BJ (cell line): Measurements from ENCODE around the gene LDB2. TPM values are rescaled to one million over a fixed set of nuclear protein-coding genes. Genes with fewer than 3 reads are reported as not detected.

Experiments used
- CTCF ChIA-PET: fragments of 350-600 bp; formaldehyde crosslinking; extraction: SDS; loops from one replicate; lab custom pipeline; 2021; ENCODE audit warnings: antibody characterized with exemption, inconsistent platforms; lab: Yijun Ruan, JAX
- POLR2A ChIA-PET: fragments of 300-600 bp; sonication (Branson Sonifier 250); formaldehyde crosslinking; extraction: SDS; loops from one replicate; lab custom pipeline; 2021; ENCODE audit warnings: antibody characterized with exemption; lab: Charles Lee
- DNase-seq: peaks from one replicate; pipeline ENCODE4 v3.0.0-alpha.2; 2011; ENCODE audit warnings: low read depth
- H3K27me3 ChIP-seq: 2 replicates; pipeline ENCODE4 v1.6.0; 2011; ENCODE audit warnings: low read length; ENCODE audit not compliant: control insufficient read depth, insufficient read depth
- H3K36me3 ChIP-seq: 2 replicates; pipeline ENCODE4 v1.5.1; 2011; ENCODE audit warnings: low read length; ENCODE audit not compliant: control insufficient read depth, insufficient read depth
- H3K4me3 ChIP-seq: 2 replicates; pipeline ENCODE4 v1.5.1; 2011; ENCODE audit warnings: low read depth, mild to moderate bottlenecking, control low read depth, low read length
- polyA plus RNA-seq: library from polyadenylated mRNA; depleted of rRNA; stranded (reverse); fragments of >200 nt; gene quantifications from 2 replicates; pipeline ENCODE4 v1.2.3, GENCODE V29; 2011
- TF ChIP-seq, protein P1 (sequence below): IDR thresholded peaks from 2 replicates; pipeline ENCODE4 v1.5.1; 2011; ENCODE audit warnings: low read depth, mild to moderate bottlenecking, control low read depth, inconsistent platforms, low read length, moderate library complexity; ENCODE audit not compliant: insufficient read depth

The LDB2 gene
- polyA plus RNA-seq, 1 experiment = 79.7 TPM

DNA sequence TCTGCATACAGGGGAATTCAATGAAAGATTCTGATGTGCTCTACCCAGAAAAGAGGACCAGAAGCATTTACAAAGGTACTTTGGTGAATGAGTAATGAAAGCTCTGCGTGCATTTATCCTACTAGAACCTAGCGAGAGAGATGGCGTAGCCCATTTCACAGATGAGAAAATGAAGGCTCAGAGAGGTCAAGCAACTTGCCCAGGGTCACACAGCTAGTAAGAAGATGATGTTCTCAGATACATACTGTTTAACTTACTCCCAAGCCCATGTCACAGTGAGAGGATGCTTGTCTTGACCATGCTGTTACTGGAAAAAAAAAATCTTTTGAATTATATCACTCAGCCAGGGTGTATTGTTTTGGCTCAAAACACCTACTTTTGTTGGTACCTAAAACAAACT, 317.3 kb downstream of the LDB2 start:
- POLR2A ChIA-PET = no interaction called here
- Histone ChIP-seq H3K27me3 (no peaks in the 10 kb centered on the region), H3K4me3 (no peak overlapping the region), H3K36me3 (peaks cover 2% of the 10 kb centered on the region; the same call in 1 of the 2 replicates)
- TF ChIP-seq, protein P1, sequence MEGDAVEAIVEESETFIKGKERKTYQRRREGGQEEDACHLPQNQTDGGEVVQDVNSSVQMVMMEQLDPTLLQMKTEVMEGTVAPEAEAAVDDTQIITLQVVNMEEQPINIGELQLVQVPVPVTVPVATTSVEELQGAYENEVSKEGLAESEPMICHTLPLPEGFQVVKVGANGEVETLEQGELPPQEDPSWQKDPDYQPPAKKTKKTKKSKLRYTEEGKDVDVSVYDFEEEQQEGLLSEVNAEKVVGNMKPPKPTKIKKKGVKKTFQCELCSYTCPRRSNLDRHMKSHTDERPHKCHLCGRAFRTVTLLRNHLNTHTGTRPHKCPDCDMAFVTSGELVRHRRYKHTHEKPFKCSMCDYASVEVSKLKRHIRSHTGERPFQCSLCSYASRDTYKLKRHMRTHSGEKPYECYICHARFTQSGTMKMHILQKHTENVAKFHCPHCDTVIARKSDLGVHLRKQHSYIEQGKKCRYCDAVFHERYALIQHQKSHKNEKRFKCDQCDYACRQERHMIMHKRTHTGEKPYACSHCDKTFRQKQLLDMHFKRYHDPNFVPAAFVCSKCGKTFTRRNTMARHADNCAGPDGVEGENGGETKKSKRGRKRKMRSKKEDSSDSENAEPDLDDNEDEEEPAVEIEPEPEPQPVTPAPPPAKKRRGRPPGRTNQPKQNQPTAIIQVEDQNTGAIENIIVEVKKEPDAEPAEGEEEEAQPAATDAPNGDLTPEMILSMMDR = no peak
- DNase-seq = no peak
- CTCF ChIA-PET = interaction anchor here (1.0 to 1.8 kb wide), 3 partner anchors 9 to 61 kb away, joined by 3 to 4 read pairs (median 3); no protein-coding TSS in a partner anchor

DNA sequence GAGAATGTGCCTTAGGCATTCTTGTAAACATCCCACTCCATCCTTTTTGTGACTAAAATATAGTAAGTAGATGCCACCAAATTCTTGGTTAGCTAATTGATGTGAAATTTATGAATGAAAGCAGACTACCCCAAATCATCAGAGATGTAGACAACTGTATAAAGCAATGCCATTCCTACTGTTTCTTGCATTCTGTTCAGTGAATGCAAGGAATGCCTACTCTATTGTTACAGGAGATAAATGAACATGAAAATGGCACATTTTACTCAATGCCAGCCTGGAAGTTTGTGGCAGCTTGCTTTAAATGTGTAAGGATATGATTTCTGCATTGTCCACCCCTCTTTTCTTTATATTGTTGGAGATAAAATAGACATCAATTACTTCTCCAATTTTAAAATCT, 317.9 kb downstream of the LDB2 start:
- CTCF ChIA-PET = interaction anchor here (1.0 to 1.8 kb wide), 3 partner anchors 17 to 62 kb away, joined by 3 to 4 read pairs (median 3); no protein-coding TSS in a partner anchor
- H3K36me3 ChIP-seq = peaks cover 2% of the 10 kb centered on the region; the same call in 1 of the 2 replicates
- H3K27me3 ChIP-seq = no peaks in the 10 kb centered on the region
- TF ChIP-seq, protein P1 = no peak
- DNase-seq = no peak
- no peak overlapping the region for H3K4me3 ChIP-seq
- POLR2A ChIA-PET = no interaction called here

DNA sequence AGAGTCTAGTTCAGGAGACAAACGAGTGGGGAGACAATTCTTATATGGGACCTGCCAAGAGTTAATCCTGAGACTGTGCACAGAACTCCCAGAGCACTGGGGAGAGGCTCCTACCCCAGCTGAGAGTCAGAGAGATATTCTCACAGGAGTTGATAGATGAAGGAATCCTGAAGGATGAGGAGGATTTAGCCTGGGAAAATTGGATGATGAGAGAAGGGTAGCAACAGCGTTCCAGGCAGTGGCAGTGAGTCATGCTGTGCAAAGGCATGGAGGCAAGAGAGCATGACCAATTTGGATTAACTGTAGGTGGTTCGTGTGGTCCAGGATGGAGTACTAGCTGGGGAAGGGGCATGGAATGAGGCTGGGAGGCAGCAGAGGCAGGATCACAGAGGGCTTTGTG, 318.6 kb downstream of the LDB2 start:
- H3K27me3 ChIP-seq = no peaks in the 10 kb centered on the region
- CTCF ChIA-PET = interaction anchor here (1.0 to 1.8 kb wide), 3 partner anchors 18 to 63 kb away, joined by 3 to 4 read pairs (median 3); no protein-coding TSS in a partner anchor
- POLR2A ChIA-PET = no interaction called here
- H3K4me3 ChIP-seq = no peak overlapping the region
- no peak for DNase-seq
- TF ChIP-seq, protein P1 = no peak
- peaks cover 2% of the 10 kb centered on the region; the same call in 1 of the 2 replicates for H3K36me3 ChIP-seq

DNA sequence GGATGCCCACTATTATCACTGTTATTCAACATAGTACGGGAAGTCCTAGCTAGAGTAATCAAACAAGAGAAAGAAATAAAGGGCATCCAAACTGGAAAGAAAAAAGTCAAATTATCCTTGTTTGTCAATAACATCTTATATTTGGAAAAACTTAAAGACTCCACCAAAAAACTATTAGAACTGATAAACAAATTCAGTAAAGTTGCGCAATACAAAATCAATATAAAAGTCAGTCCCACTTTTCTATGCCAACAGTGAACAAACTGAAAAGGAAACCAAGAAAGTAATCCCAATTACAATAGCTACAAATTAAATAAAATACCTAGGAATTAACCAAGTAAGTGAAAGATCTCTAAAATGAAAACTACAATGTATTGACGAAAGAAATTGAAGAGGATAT, 321.3 kb downstream of the LDB2 start:
- ChIA-PET POLR2A (no interaction called here), CTCF (no interaction called here)
- H3K36me3 ChIP-seq = no peaks in the 10 kb centered on the region
- TF ChIP-seq, protein P1 = no peak
- H3K4me3 ChIP-seq = no peak overlapping the region
- H3K27me3 ChIP-seq = no peaks in the 10 kb centered on the region
- no peak for DNase-seq

DNA sequence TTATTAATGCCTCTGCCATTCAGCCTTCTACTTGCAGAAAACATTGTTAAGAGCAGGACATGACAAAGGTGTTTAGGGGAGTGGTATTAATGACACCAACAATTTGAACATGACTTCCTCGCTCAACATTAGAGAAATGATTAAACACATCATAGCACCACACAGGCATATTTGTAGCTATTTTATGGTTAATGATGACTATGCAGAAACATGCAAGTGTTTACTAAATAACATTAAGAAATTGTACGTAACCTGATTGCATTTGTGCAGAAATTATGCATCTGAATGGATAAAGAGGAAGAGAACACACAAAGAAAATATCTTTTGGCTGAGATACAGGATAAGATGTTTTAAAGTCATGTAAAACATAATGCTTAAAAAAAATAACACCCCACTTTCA, 323.5 kb downstream of the LDB2 start:
- ChIA-PET CTCF (interaction anchor here (1.6 kb wide), 1 partner anchor 46 kb away, joined by 3 read pairs; no protein-coding TSS in a partner anchor), POLR2A (no interaction called here)
- TF ChIP-seq, protein P1 = no peak

More for the DNA sequence above, 323.5 kb downstream of the LDB2 start:
- DNase-seq = no peak
- Histone ChIP-seq H3K4me3 (no peak overlapping the region), H3K36me3 (no peaks in the 10 kb centered on the region), H3K27me3 (no peaks in the 10 kb centered on the region)
